GM21619 (cell line): ENCODE results near the gene MRPL36.

Experiments
- ATAC-seq: cut with Tn5 transposase; IDR thresholded peaks from one replicate; pipeline ENCODE4 v1.9.1; 2021; ENCODE audit not compliant: unreplicated experiment

The MRPL36 gene

DNA sequence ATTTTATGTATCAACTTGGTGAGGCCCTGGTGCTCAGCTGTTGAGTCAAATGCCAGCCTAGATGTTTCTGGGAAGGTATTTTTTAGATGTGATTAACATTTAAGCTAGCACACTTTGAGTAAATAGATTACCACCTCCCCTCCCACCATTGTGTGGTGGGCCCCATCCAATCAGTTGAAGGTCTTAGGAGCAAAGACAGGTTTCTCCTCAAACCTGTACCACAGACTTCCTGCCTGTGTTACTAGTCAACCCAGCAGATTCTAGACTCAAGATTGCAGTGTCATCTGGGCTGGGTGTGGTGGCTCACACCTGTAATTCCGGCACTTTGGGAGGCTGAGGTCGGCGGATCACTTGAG, 33.8 kb downstream of the MRPL36 start:
- ATAC-seq, result no peak

- ATAC-seq, result peak; percentile 49
These were observed 34.3 kb downstream of the MRPL36 start for GRCh38 chr5:1765141-1765879.

DNA sequence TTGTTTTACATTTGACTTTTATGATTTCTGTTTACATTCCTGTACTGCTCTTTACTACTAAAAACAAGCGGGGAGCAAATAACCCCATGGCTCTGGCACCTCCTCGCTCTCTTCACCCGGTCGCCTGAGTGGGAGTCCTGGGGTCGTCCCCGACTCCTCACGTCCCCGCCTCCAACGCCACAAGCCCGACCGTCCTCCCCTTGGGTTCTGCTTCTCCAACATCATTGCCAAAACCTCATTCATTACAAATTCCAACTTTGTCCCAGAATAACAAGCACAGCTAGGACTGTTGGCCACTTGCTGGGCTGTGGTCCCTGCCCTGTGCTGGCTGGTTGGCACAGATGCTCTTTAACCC, 35.1 kb downstream of the MRPL36 start:
- no peak for ATAC-seq

DNA sequence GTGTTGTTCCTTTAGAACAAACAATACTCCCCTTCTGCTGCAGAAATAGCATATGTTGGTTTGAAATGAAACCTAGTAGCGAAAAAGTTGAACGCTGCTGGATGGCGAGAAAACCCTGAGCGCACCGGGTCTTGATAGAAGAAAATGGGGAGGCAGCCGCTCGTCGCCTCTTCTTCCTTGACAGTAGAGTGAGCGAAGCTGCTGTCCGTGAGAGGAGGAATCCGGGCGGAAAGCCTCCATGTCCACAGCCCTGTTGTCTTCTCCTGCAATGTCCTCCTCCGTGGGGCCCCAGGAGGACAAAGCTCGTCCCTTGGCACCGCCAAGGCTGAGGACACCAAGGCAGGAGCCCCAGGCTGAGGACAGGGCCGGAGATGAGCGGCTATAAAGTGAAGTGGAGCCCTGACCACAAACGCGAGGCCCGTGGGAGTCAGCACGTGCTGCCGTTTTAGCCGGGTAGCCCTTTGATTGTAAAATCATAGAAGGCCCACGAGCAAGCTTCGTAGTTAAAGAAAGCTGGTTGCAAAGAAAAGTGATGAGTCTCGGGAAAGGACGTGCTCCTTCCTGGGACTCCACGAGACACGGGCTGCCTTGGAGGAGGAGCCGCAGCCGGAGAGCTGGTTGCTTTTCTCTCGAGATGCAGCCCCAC, 35.6 kb downstream of the MRPL36 start:
- no peak for ATAC-seq

- ATAC-seq, result peak; percentile 47
These were observed 36.1 kb downstream of the MRPL36 start for GRCh38 chr5:1763548-1763911.

DNA sequence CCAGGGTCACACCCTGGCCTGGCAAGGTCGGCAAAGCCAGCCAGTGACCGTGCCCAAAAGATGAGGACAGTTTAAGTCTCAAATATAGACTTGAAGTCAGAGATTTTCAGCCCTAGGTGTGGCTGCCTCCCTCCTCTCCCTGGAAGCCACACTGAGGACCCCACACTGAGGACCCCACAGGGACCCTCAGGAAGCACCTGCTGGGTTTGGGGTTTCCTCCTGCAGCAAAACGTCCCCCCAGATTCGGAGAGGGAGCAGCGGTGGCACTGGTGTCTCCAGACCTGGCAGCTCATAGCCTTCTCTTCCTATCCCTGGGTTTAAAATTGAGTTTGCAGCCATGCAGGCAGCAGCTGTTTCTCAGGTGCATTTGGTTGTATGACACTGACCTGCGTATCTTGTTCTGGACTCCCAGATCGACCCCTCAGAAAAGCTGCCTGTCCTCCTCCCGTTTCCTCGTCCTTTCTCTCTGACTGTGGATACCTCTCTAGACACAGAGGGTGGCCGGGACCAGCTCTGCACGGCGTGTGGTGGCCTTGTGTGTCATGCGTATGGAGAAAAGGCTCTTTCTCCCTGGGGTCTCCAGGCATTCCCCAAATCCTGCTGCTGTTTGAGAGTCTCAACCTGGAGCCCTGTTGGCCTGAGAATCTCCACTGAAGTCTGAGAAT, 36.6 kb downstream of the MRPL36 start:
- no peak for ATAC-seq

DNA sequence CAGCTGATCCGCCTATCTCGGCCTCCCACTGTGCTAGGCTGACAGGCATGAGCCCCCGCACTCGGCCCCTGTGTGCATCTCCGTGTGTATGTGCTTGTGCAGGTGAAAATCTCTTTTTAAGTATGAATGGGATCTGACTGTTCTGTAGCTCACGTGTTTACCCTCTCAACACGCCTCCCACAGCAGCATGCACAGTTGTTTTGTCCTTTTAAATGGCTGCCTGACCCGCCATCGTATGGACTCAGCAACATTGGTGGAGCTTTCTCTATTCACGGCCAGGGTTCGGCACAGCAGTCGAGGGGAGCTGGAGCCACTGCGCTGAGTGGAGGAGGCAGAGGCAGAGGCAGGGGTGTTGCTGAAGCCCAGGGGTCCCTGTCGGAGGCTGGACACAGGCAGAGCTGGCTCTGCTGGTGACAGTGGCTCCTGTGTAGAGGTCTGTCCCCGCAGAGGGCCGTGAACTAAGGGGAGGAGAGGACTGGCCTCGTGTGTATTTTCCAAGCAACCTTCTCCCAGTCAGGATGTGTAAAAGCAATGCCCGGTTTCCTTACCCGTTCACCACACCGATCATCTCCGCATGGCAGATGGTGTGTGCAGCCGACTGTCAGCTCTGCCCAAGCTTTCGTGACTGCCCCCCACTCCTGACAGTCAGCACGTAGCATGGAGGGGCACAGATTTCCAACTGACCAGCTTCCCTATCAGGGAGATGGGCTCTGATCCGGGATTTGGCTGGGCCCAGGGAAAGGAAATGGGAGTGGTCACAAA, 37.3 kb downstream of the MRPL36 start:
- no peak for ATAC-seq

GRCh38 chr5:1761453-1761755, 38.2 kb downstream of the MRPL36 start:
- no peak for ATAC-seq

- no peak for ATAC-seq
These were observed 38.8 kb downstream of the MRPL36 start for GRCh38 chr5:1760656-1761452.

DNA sequence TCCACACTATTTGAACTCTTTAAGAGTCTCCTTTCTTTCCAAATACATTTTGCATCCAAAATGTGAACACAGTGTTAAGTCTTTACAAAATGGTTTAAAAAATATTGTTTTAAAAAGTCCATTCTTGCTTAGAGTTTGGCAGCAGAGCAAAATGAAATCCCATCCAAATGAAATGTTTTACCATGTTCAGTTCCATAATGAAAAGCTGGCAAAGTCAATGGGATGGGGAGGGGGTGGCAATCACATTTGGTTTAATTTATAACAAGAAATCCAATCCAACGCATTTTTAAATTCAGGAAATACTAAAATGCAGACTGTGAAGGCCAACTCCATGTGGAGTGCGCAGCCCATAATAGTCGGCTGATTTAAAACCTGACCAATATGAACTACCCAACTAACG, 39.4 kb downstream of the MRPL36 start:
- no peak for ATAC-seq

DNA sequence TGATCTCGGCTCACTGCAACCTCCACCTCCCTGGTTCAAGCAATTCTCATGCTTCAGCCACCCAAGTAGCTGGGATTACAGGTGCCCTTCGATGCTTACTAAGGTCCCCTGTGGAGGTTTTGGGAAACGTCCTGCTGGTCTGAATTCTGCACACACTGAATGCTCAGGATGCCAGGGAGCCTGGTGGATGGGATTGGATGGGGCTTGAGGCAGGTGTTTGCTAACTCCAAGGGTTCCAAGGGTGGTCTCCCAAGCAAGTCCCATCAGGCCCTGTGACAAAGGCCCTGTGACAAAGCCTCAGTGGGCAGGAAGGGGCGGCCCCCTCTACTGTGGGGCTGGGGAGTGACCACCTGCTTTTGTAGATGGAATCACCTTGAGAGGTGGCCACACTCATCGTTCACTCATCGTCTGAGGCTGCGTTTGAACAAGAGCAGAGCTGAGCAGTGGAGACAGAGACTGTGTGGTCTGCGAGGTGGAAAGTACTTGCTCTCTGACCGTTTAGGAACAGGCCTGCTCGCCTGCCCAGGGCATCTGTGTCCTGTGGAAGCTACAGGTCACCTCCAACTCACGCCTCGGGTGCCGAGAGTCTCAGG, 40.2 kb downstream of the MRPL36 start:
- no peak for ATAC-seq

DNA sequence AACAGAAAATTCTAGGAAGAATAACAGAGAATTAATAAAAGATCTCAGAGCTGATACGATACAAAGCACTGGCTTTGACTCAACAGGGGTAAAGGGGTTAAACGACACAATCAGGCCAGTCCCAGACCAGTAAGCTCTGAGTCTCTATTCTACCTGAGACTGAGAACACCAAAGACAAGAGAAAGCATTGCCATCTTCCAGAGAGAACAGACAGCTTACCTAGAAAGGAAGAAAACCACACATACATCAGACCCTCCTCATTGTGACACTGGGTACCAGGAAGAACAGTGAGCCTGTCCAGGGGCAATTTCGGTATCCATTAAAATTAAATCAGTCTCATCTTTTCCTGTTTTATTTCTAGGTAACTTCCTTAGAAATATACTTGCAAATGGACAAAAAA, 41.1 kb downstream of the MRPL36 start:
- ATAC-seq, result no peak

GRCh38 chr5:1757511-1757910, 42.1 kb downstream of the MRPL36 start:
- no peak for ATAC-seq

GRCh38 chr5:1756481-1756880, 43.2 kb downstream of the MRPL36 start:
- ATAC-seq, result no peak

DNA sequence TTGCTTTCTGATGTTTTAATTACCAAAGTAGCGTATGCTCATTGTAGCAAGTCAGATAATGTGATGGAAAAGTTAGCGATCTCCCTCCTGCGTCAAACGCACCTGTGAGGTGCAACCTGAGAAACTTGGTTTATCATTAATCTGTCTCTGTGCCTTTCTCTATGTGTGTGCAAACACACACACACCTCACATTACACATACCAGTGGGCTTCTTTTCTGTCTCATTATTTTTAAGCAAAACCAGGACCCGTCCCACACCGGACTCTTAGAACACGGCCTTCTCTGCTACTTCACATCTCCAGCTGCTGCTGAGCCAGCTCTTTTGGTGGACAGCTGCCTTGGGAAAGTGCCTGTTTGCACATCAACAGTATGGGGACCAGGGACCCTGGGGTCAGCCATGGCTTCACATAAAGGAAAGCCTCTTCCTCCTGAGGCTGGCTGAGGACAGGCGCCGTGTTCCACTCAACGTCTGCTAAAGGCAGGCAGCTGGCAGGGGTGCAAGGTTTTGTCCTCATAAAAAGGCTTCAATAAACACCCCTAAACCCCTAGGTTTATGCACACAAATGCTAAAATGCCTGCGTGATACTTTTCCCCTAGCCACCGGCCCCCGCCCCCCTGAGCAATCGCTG, 44.2 kb downstream of the MRPL36 start:
- no peak for ATAC-seq

DNA sequence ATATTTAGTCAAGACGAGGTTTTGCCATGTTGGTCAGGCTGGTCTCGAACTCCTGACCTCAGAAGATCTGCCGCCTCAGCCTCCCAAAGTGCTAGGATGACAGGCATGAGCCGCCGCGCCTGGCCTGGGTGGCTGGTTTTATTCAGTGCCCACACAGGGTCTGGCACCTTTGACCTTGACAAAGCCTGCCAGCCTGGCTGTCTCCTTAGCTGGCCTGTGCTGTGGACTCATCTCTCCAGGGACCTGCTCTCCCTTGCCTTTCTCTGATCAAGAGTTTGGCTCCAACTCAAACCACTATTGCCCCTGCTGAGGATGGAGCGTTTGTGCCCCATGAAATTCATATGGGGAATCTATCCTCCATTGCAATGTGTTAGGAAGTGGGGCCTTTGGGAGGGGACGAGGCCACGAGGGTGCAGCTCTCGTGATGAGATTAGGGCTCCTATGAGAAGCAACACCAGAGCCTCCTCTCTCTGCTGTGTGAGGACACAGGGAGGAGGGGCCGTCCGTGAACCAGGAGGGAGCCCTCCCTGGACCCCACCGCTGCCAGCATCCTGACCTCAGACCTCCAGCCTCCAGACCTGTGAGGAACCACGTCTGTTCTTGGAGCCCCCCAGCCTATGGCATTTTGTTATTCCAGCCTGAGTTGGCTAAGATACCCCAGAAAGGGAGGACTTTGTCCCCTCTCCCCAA, 45.0 kb downstream of the MRPL36 start:
- no peak for ATAC-seq

DNA sequence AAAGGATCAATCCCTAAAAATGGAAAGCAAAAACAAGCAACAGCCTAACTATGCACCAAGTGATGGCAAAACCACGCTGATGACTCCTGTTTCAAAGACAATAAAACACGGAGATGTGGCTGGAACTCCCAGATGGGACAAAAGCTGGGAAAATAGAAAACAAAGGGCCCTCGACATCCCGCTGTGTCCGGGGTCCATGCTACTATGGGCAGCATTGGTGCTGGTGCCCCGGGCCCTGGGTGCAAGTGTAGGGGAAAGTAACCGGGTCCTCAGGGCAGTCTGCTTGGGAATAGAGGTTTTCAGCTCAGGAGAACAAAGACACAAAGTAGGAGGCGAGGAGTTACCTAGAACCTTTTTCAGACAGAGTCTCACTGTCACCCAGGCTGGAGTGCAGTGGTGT, 46.1 kb downstream of the MRPL36 start:
- ATAC-seq, result no peak

- ATAC-seq, result no peak
These were observed 46.8 kb downstream of the MRPL36 start for GRCh38 chr5:1752881-1753280.

DNA sequence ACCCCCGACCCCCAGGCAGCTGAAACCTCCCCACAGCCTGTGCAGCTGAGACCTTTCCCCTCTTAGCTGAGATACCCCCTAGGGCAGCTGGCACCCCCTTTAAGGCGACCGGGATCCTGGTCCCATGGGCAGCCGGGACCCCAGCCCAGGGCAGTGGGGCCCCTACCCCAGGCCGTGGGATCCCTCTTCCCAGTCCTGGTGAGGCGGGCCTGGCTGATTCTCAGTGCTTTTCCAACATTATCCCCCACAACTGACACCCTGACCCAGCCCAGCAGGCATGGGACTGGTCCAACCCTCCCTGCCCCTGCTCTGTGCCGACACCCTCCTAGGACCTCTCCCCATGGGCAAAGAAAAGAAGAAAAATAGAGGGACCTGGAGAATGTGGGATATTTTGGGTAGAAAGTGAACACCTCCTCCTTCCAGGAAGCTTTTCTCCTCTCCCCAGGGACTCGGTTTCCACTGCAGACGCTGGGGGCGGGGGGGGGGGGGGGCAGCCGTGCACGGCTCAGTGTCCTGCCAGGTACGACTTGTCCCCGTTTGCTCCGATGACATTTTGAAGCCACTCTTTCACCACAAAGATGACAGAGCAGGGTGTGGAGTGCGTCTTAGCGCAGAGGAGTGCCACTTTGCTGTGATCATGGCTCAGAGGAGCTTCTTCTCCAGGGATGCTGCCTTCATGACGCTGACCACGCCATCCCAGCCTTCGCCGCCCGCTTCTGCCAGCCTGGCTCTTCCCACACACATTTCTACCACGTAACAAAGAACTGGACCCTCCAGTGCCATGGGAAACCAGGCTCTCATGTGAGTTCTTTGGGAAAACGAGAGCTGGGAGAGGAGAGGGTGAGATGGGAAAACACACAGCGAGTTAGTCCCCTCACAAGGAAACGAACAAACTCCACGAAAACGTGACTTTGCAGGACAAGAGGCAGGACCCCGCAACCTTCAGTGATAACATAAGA, 47.5 kb downstream of the MRPL36 start:
- ATAC-seq, result no peak
